ENCODE results near the gene MMP8. TPM values are rescaled to one million over a fixed set of nuclear protein-coding genes. Genes with fewer than 3 reads are reported as not detected.

MMP8 gene
- total RNA-seq, 3 donors from 2014 or later (not counting 1 experiment from before 2014, with no cell fraction given) = 0.16 TPM; not detected in 2

GRCh38 chr11:102770191-102770590 is 45.4 kb upstream of the MMP8 start:
- ATAC-seq (no peak), DNase-seq (no peak)
- no peaks in the 10 kb centered on the region for H3K9me3 Mint-ChIP-seq
- H3K4me1 Mint-ChIP-seq = no peaks in the 10 kb centered on the region
- H3K27ac Mint-ChIP-seq = no peak overlapping the region
- H3K36me3 Mint-ChIP-seq = no peaks in the 10 kb centered on the region
- Histone ChIP-seq H3K9me3 (ENCODE audit: control insufficient read depth, insufficient read depth, low read length) (no peaks in the 10 kb centered on the region), H3K36me3 (ENCODE audit: control insufficient read depth, insufficient read depth, low read length) (no peaks in the 10 kb centered on the region), H3K27me3 (ENCODE audit: control insufficient read depth, insufficient read depth, low read length) (no peaks in the 10 kb centered on the region), H3K27ac (ENCODE audit: low read length) (no peak overlapping the region), H3K4me3 (ENCODE audit: low read length) (no peak overlapping the region), H3K4me1 (ENCODE audit: control insufficient read depth, insufficient read depth, low read length) (no peaks in the 10 kb centered on the region)
- intact Hi-C loops (cut with micrococcal nuclease) = no loop called here
- no peak for TF ChIP-seq CTCF (IDR thresholded peaks at IDR 0.05)
- H3K4me3 Mint-ChIP-seq = no peak overlapping the region
- peaks cover 7 to 19% of the 10 kb centered on the region in 2 donors for H3K27me3 Mint-ChIP-seq (ENCODE audit: low read depth in 2 of 2)

- no peaks in the 10 kb centered on the region for H3K9me3 ChIP-seq (ENCODE audit: control insufficient read depth, insufficient read depth, low read length)
- no peak for DNase-seq
- H3K4me3 Mint-ChIP-seq = no peak overlapping the region
- peaks cover 3% of the 10 kb centered on the region in 2 donors for H3K9me3 Mint-ChIP-seq
- no peaks in the 10 kb centered on the region for H3K36me3 Mint-ChIP-seq
- no peaks in the 10 kb centered on the region for H3K4me1 Mint-ChIP-seq
- H3K27ac ChIP-seq (ENCODE audit: low read length) = no peak overlapping the region
- TF ChIP-seq CTCF (IDR thresholded peaks at IDR 0.05) = no peak
- H3K4me3 ChIP-seq (ENCODE audit: low read length) = no peak overlapping the region
- no peak for ATAC-seq
- no peaks in the 10 kb centered on the region for H3K36me3 ChIP-seq (ENCODE audit: control insufficient read depth, insufficient read depth, low read length)
- no peak overlapping the region for H3K27ac Mint-ChIP-seq
- WGBS (ENCODE audit: insufficient coverage) = 59% methylated on average over 16 of the region's 18 CpGs
- no peaks in the 10 kb centered on the region for H3K4me1 ChIP-seq (ENCODE audit: control insufficient read depth, insufficient read depth, low read length)
- intact Hi-C loops (cut with micrococcal nuclease) = no loop called here
- H3K27me3 Mint-ChIP-seq (ENCODE audit: low read depth in 2 of 2) = peaks cover 3 to 11% of the 10 kb centered on the region in 2 donors
- no peaks in the 10 kb centered on the region for H3K27me3 ChIP-seq (ENCODE audit: control insufficient read depth, insufficient read depth, low read length)
Observed at GRCh38 chr11:102767800-102768199, 43.0 kb upstream of the MMP8 start.

- Mint-ChIP-seq H3K9me3 (peaks cover 3% of the 10 kb centered on the region in 2 donors), H3K27ac (no peak overlapping the region), H3K4me3 (no peak overlapping the region), H3K4me1 (no peaks in the 10 kb centered on the region), H3K36me3 (no peaks in the 10 kb centered on the region), H3K27me3 (ENCODE audit: low read depth in 2 of 2) (peaks cover 0 to 2% of the 10 kb centered on the region in 2 donors)
- no peaks in the 10 kb centered on the region for H3K4me1 ChIP-seq (ENCODE audit: control insufficient read depth, insufficient read depth, low read length)
- no peaks in the 10 kb centered on the region for H3K27me3 ChIP-seq (ENCODE audit: control insufficient read depth, insufficient read depth, low read length)
- no peaks in the 10 kb centered on the region for H3K9me3 ChIP-seq (ENCODE audit: control insufficient read depth, insufficient read depth, low read length)
- ATAC-seq = no peak
- H3K36me3 ChIP-seq (ENCODE audit: control insufficient read depth, insufficient read depth, low read length) = no peaks in the 10 kb centered on the region
- WGBS (ENCODE audit: insufficient coverage) = 85% methylated on average over 2 of the region's 2 CpGs
- H3K27ac ChIP-seq (ENCODE audit: low read length) = no peak overlapping the region
- intact Hi-C loops (cut with micrococcal nuclease) = no loop called here
- DNase-seq = no peak
- no peak for TF ChIP-seq CTCF (IDR thresholded peaks at IDR 0.05)
- H3K4me3 ChIP-seq (ENCODE audit: low read length) = no peak overlapping the region
Observed at GRCh38 chr11:102763440-102763839, 38.7 kb upstream of the MMP8 start.

GRCh38 chr11:102762361-102762767 is 37.6 kb upstream of the MMP8 start:
- Histone ChIP-seq H3K9me3 (ENCODE audit: control insufficient read depth, insufficient read depth, low read length) (no peaks in the 10 kb centered on the region), H3K36me3 (ENCODE audit: control insufficient read depth, insufficient read depth, low read length) (no peaks in the 10 kb centered on the region), H3K27ac (ENCODE audit: low read length) (no peak overlapping the region), H3K4me3 (ENCODE audit: low read length) (no peak overlapping the region), H3K27me3 (ENCODE audit: control insufficient read depth, insufficient read depth, low read length) (no peaks in the 10 kb centered on the region), H3K4me1 (ENCODE audit: control insufficient read depth, insufficient read depth, low read length) (no peaks in the 10 kb centered on the region)
- Mint-ChIP-seq H3K4me1 (no peaks in the 10 kb centered on the region), H3K27ac (no peak overlapping the region), H3K27me3 (ENCODE audit: low read depth in 2 of 2) (peaks cover 0 to 3% of the 10 kb centered on the region in 2 donors), H3K9me3 (peaks cover 3% of the 10 kb centered on the region in 2 donors), H3K4me3 (no peak overlapping the region), H3K36me3 (no peaks in the 10 kb centered on the region)
- no peak for DNase-seq
- no peak for TF ChIP-seq CTCF (IDR thresholded peaks at IDR 0.05)
- 88% methylated on average over 1 of the region's 2 CpGs for WGBS (ENCODE audit: insufficient coverage)
- intact Hi-C loops (cut with micrococcal nuclease) = no loop called here
- ATAC-seq = no peak
